Bronchial epithelial cell (primary cell): ENCODE data around the gene KCNT2. TPM values are rescaled to one million over a fixed set of nuclear protein-coding genes. Genes with fewer than 3 reads are reported as not detected.

Experiments
- DNase-seq: peaks from one replicate; pipeline ENCODE4 v3.0.0-alpha.2; 2010; ENCODE audit warnings: low read depth
- FAIRE-seq: peaks from 2 replicates; lab custom pipeline; 2011; peaks lifted over from hg19 to GRCh38; lab: Jason Lieb, UNC
- H3K27me3 ChIP-seq: 2 replicates; pipeline ENCODE4 v1.5.1; 2011; ENCODE audit warnings: low read length; ENCODE audit not compliant: control insufficient read depth, insufficient read depth
- H3K36me3 ChIP-seq: 2 replicates; pipeline ENCODE4 v1.5.1; 2011; ENCODE audit warnings: low read length; ENCODE audit not compliant: control insufficient read depth, insufficient read depth
- H3K4me3 ChIP-seq: 2 replicates; pipeline ENCODE4 v1.5.1; 2011; ENCODE audit warnings: mild to moderate bottlenecking, low read depth, low read length, control low read depth
- CTCF ChIP-seq: IDR thresholded peaks from 2 replicates; pipeline ENCODE4 v1.5.1; 2011; ENCODE audit warnings: mild to moderate bottlenecking, moderate library complexity, low read length, control low read depth, inconsistent platforms; ENCODE audit not compliant: insufficient read depth, severe bottlenecking
- total RNA-seq: library from RNA; depleted of rRNA; stranded (reverse); fragments of >200 nt; gene quantifications from 2 replicates; pipeline ENCODE4 v1.2.1, GENCODE V29; 2014

KCNT2 gene
- total RNA-seq, 1 donor from 2014 or later: under 0.01 TPM

- H3K4me3 ChIP-seq: no peak overlapping the region
- no peaks in the 10 kb centered on the region for H3K27me3 ChIP-seq
- TF ChIP-seq CTCF: no peak
- peak; percentile 62 for DNase-seq
- H3K36me3 ChIP-seq: no peaks in the 10 kb centered on the region
- FAIRE-seq: no peak
Measured at GRCh38 chr1:196309386-196309785, 298.9 kb downstream of the KCNT2 start.

GRCh38 chr1:196308176-196308575 lies 300.1 kb downstream of the KCNT2 start:
- TF ChIP-seq CTCF: no peak
- FAIRE-seq (no peak), DNase-seq (no peak)
- Histone ChIP-seq H3K27me3 (no peaks in the 10 kb centered on the region), H3K36me3 (no peaks in the 10 kb centered on the region), H3K4me3 (no peak overlapping the region)

- H3K27me3 ChIP-seq: no peaks in the 10 kb centered on the region
- TF ChIP-seq CTCF: no peak
- no peak overlapping the region for H3K4me3 ChIP-seq
- peak; percentile 53 for DNase-seq
- FAIRE-seq: no peak
- H3K36me3 ChIP-seq: no peaks in the 10 kb centered on the region
Measured at GRCh38 chr1:196306421-196306820, 301.8 kb downstream of the KCNT2 start.

GRCh38 chr1:196305216-196305615 lies 303.0 kb downstream of the KCNT2 start:
- Histone ChIP-seq H3K4me3 (no peak overlapping the region), H3K36me3 (no peaks in the 10 kb centered on the region), H3K27me3 (no peaks in the 10 kb centered on the region)
- no peak for DNase-seq
- TF ChIP-seq CTCF: no peak
- no peak for FAIRE-seq

GRCh38 chr1:196302981-196303380 lies 305.3 kb downstream of the KCNT2 start:
- H3K36me3 ChIP-seq: no peaks in the 10 kb centered on the region
- H3K27me3 ChIP-seq: no peaks in the 10 kb centered on the region
- H3K4me3 ChIP-seq: no peak overlapping the region
- no peak for FAIRE-seq
- TF ChIP-seq CTCF: no peak
- no peak for DNase-seq

GRCh38 chr1:196302420-196302819 lies 305.8 kb downstream of the KCNT2 start:
- no peak for DNase-seq
- FAIRE-seq: no peak
- H3K4me3 ChIP-seq: no peak overlapping the region
- H3K27me3 ChIP-seq: no peaks in the 10 kb centered on the region
- no peaks in the 10 kb centered on the region for H3K36me3 ChIP-seq
- TF ChIP-seq CTCF: no peak
